K562 (cell line): ENCODE measurements around the gene RNPEP. TPM values are rescaled to one million over a fixed set of nuclear protein-coding genes. Genes with fewer than 3 reads are reported as not detected.
A peak's percentile ranks its signal among the peaks of the same experiment; 100 is the strongest.

ENCODE experiments used
- CC2D1A ChIP-seq: fragments of 450-650 bp; IDR thresholded peaks from 2 replicates; pipeline ENCODE4 v1.6.1; 2017; ENCODE audit warnings: mild to moderate bottlenecking
- CSDE1 ChIP-seq, 2 experiments: fragments of 450-650 bp; IDR thresholded peaks; 2 replicates each; pipeline ENCODE4 v1.6.1; 2016; ENCODE audit warnings: mild to moderate bottlenecking in 1 of 2
- EWSR1 ChIP-seq: fragments of 450-650 bp; IDR thresholded peaks from 2 replicates; pipeline ENCODE4 v1.6.1; 2018; ENCODE audit warnings: borderline replicate concordance, mild to moderate bottlenecking, low read depth, moderate library complexity; ENCODE audit not compliant: partially characterized antibody
- GTF2E2 ChIP-seq: fragments of 200-800 bp; sonication (Bioruptor generic); IDR thresholded peaks from 2 replicates; pipeline ENCODE4 v1.6.1; 2016; ENCODE audit warnings: missing genetic modification characterization, missing compliant biosample characterization
- MAZ ChIP-seq, 2 experiments: fragments of 450-650 bp in 1 of 2; sonication (generic) in 1 of 2; formaldehyde crosslinking; IDR thresholded peaks in 1 of 2; conservative IDR thresholded peaks in 1 of 2; 2 replicates each; pipeline versions ENCODE4 v1.4.0 to v1.5.0; 2020; ENCODE audit warnings: mild to moderate bottlenecking in 1 of 2, missing genetic modification reagents in 1 of 2
- MXI1 ChIP-seq: IDR thresholded peaks from 2 replicates; pipeline ENCODE4 v1.6.1; 2011; ENCODE audit warnings: low read depth, mild to moderate bottlenecking, improper control_type of control experiment, low read length
- NR4A1 ChIP-seq, 2 experiments: fragments of 250-450 bp in 1 of 2; fragments of 450-650 bp in 1 of 2; sonication (Bioruptor Pico) in 1 of 2; IDR thresholded peaks; 2 replicates each; pipeline versions ENCODE4 v1.4.0 to v1.6.1; 2016 to 2020; ENCODE audit warnings: mild to moderate bottlenecking in 2 of 2, missing compliant biosample characterization in 1 of 2, missing genetic modification characterization in 1 of 2, moderate library complexity in 1 of 2
- POLR2G ChIP-seq: fragments of 200-400 bp; formaldehyde crosslinking; IDR thresholded peaks from 2 replicates; pipeline ENCODE4 v1.6.1; 2017; ENCODE audit warnings: low read depth, mild to moderate bottlenecking, antibody characterized with exemption, low read length, moderate library complexity
- RBFOX2 ChIP-seq: fragments of 200-400 bp; formaldehyde crosslinking; IDR thresholded peaks from 2 replicates; pipeline ENCODE4 v1.6.1; 2017; ENCODE audit warnings: low read depth, mild to moderate bottlenecking, low read length, moderate library complexity
- ZBTB1 ChIP-seq: sonication (generic); formaldehyde crosslinking; IDR thresholded peaks from 2 replicates; pipeline ENCODE4 v1.8.1; 2023; ENCODE audit warnings: missing genetic modification reagents, low read depth, mild to moderate bottlenecking, borderline replicate concordance
- ZNF668 ChIP-seq: fragments of 250-450 bp; sonication (Bioruptor Pico); IDR thresholded peaks from 2 replicates; pipeline ENCODE4 v1.8.0; 2022; ENCODE audit warnings: mild to moderate bottlenecking, inconsistent platforms
- ZNF764 ChIP-seq: fragments of 250-450 bp; sonication (Bioruptor Pico); IDR thresholded peaks from 2 replicates; pipeline ENCODE4 v1.4.0; 2020; ENCODE audit warnings: low read depth, mild to moderate bottlenecking, moderate library complexity
- polyA plus RNA-seq, 8 experiments: library from polyadenylated mRNA; depleted of rRNA in 4 of 8; stranded (reverse) in 5 of 8; unstranded in 3 of 8; fragments of >200 nt; fragmentation: Nextera tagmentation in 2 of 8; fragmentation: Illumina TruSeq in 1 of 8; extraction: Ambion mirVana in 2 of 8; extraction: Trizol in 1 of 8; gene quantifications; 2 replicates each; pipeline versions ENCODE4 v1.2.1 to v1.2.3, GENCODE V29; 2011 to 2014; ENCODE audit warnings: inconsistent platforms in 1 of 8, missing spikeins in 1 of 8
- total RNA-seq, 7 experiments: library from RNA; depleted of rRNA in 6 of 7; stranded (reverse); fragments of >200 nt in 6 of 7; fragmentation: Illumina TruSeq in 2 of 7; extraction: Trizol in 2 of 7; gene quantifications; 2 replicates each; pipeline versions ENCODE4 v1.2.1 to v1.2.3, GENCODE V29; 2011 to 2021; ENCODE audit warnings: low replicate concordance in 1 of 7
- TF ChIP-seq, protein P1 (sequence below): fragments of 450-650 bp; IDR thresholded peaks from 2 replicates; pipeline ENCODE4 v1.7.0; 2016; ENCODE audit warnings: borderline replicate concordance
- TF ChIP-seq, protein P2 (sequence below): fragments of 250-450 bp; sonication (Bioruptor Pico); IDR thresholded peaks from 2 replicates; pipeline ENCODE4 v1.5.0; 2022; ENCODE audit warnings: mild to moderate bottlenecking
- TF ChIP-seq, protein P3 (sequence below): fragments of 250-450 bp; sonication (Bioruptor Pico); IDR thresholded peaks from 2 replicates; pipeline ENCODE4 v1.4.0; 2020; ENCODE audit warnings: borderline replicate concordance
- TF ChIP-seq, protein P4 (sequence below): fragments of 250-450 bp; sonication (Bioruptor Pico); IDR thresholded peaks from 2 replicates; pipeline ENCODE4 v1.5.0; 2021
- TF ChIP-seq, protein P5 (sequence below): sonication (generic); formaldehyde crosslinking; IDR thresholded peaks from 2 replicates; pipeline ENCODE4 v1.8.0; 2022; ENCODE audit warnings: mild to moderate bottlenecking, low read depth, missing genetic modification reagents
- TF ChIP-seq, protein P6 (sequence below): fragments of 450-650 bp; formaldehyde crosslinking; conservative IDR thresholded peaks from 2 replicates; pipeline ENCODE4 v1.4.0; 2022; ENCODE audit warnings: mild to moderate bottlenecking, missing genetic modification characterization

Gene RNPEP
- total and polyA plus RNA-seq, 9 of the 15 experiments (the other 6 are each of a cell fraction or from before 2014, with no cell fraction given) = 27.5 to 131 (median 63.4) TPM

DNA sequence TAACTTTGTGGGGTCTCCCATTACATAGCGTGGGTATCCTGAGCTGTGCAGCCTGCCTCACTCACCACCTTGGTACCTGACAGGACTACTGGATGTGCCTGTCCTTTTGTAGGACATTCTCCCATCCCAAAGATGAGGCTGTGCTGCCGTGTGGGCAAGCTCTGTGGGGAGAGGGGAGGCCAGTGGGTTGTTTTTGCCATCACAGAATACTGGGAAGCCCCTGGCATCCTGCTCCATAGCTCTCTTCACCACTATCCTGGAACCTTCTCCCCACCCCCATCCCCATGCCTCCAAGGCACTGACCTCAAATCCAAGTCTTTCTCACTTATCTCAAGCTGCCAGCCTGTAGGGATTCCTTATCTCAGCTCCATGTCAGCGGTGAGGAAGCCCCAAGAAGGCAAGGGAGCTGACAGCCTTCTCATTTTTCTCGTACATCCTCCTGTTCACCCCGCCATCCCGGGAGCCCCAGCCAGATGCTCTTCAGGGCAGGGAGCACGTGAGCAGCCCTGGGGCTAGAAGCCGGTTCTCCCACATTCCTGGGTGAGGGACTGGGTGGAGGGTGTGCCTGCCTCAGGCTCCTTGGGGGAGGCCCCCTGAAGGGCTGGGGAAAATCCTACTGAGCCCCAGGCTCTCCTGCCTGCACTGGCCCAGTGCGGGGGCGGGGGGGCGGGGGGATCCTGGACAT, 25.5 kb downstream of the RNPEP start (continued):
- TF ChIP-seq, protein P1, sequence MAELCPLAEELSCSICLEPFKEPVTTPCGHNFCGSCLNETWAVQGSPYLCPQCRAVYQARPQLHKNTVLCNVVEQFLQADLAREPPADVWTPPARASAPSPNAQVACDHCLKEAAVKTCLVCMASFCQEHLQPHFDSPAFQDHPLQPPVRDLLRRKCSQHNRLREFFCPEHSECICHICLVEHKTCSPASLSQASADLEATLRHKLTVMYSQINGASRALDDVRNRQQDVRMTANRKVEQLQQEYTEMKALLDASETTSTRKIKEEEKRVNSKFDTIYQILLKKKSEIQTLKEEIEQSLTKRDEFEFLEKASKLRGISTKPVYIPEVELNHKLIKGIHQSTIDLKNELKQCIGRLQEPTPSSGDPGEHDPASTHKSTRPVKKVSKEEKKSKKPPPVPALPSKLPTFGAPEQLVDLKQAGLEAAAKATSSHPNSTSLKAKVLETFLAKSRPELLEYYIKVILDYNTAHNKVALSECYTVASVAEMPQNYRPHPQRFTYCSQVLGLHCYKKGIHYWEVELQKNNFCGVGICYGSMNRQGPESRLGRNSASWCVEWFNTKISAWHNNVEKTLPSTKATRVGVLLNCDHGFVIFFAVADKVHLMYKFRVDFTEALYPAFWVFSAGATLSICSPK = no peak
- no peak for TF ChIP-seq NR4A1 (CRISPR knock-in tag; IDR thresholded peaks at IDR 0.05)
- peak; percentile 64; the same call in 1 of the 2 replicates for TF ChIP-seq NR4A1 (tag; IDR thresholded peaks at IDR 0.05)
- no peak for TF ChIP-seq CSDE1 (IDR thresholded peaks at IDR 0.05)
- no peak for TF ChIP-seq EWSR1
- no peak for TF ChIP-seq ZBTB1 (CRISPR knock-in tag)
- TF ChIP-seq, protein P2, sequence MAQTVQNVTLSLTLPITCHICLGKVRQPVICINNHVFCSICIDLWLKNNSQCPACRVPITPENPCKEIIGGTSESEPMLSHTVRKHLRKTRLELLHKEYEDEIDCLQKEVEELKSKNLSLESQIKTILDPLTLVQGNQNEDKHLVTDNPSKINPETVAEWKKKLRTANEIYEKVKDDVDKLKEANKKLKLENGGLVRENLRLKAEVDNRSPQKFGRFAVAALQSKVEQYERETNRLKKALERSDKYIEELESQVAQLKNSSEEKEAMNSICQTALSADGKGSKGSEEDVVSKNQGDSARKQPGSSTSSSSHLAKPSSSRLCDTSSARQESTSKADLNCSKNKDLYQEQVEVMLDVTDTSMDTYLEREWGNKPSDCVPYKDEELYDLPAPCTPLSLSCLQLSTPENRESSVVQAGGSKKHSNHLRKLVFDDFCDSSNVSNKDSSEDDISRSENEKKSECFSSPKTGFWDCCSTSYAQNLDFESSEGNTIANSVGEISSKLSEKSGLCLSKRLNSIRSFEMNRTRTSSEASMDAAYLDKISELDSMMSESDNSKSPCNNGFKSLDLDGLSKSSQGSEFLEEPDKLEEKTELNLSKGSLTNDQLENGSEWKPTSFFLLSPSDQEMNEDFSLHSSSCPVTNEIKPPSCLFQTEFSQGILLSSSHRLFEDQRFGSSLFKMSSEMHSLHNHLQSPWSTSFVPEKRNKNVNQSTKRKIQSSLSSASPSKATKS (CRISPR knock-in tag) = no peak
- TF ChIP-seq CC2D1A = peak; percentile 41; the same call in 1 of the 2 replicates
- no peak for TF ChIP-seq RBFOX2
- no peak for TF ChIP-seq MXI1
- peak; percentile 56 to 79 for TF ChIP-seq MAZ (CRISPR knock-in tag; conservative IDR thresholded peaks at IDR 0.05 in 1 of 2, IDR thresholded peaks at IDR 0.05 in 1 of 2)
- TF ChIP-seq POLR2G = no peak
- TF ChIP-seq, protein P3, sequence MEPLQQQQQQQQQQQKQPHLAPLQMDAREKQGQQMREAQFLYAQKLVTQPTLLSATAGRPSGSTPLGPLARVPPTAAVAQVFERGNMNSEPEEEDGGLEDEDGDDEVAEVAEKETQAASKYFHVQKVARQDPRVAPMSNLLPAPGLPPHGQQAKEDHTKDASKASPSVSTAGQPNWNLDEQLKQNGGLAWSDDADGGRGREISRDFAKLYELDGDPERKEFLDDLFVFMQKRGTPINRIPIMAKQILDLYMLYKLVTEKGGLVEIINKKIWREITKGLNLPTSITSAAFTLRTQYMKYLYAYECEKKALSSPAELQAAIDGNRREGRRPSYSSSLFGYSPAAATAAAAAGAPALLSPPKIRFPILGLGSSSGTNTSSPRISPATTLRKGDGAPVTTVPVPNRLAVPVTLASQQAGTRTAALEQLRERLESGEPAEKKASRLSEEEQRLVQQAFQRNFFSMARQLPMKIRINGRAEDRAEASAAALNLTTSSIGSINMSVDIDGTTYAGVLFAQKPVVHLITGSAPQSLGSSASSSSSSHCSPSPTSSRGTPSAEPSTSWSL (CRISPR knock-in tag) = no peak
- TF ChIP-seq, protein P4, sequence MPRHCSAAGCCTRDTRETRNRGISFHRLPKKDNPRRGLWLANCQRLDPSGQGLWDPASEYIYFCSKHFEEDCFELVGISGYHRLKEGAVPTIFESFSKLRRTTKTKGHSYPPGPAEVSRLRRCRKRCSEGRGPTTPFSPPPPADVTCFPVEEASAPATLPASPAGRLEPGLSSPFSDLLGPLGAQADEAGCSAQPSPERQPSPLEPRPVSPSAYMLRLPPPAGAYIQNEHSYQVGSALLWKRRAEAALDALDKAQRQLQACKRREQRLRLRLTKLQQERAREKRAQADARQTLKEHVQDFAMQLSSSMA (CRISPR knock-in tag) = no peak
- no peak for TF ChIP-seq GTF2E2 (tag)
- TF ChIP-seq, protein P5, sequence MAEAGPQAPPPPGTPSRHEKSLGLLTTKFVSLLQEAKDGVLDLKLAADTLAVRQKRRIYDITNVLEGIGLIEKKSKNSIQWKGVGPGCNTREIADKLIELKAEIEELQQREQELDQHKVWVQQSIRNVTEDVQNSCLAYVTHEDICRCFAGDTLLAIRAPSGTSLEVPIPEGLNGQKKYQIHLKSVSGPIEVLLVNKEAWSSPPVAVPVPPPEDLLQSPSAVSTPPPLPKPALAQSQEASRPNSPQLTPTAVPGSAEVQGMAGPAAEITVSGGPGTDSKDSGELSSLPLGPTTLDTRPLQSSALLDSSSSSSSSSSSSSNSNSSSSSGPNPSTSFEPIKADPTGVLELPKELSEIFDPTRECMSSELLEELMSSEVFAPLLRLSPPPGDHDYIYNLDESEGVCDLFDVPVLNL (CRISPR knock-in tag) = no peak
- TF ChIP-seq, protein P6, sequence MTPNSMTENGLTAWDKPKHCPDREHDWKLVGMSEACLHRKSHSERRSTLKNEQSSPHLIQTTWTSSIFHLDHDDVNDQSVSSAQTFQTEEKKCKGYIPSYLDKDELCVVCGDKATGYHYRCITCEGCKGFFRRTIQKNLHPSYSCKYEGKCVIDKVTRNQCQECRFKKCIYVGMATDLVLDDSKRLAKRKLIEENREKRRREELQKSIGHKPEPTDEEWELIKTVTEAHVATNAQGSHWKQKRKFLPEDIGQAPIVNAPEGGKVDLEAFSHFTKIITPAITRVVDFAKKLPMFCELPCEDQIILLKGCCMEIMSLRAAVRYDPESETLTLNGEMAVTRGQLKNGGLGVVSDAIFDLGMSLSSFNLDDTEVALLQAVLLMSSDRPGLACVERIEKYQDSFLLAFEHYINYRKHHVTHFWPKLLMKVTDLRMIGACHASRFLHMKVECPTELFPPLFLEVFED (CRISPR knock-in tag) = peak; percentile 61; the same call in 1 of the 2 replicates
- TF ChIP-seq ZNF668 = no peak
- TF ChIP-seq ZNF764 (CRISPR knock-in tag) = no peak
